Duodenal mucosa (tissue), 2 donors: ENCODE measurements around the gene RPGRIP1L.

Experiments
- H3K27ac ChIP-seq: one replicate; pipeline ENCODE4 v1.7.0; 2013; ENCODE audit warnings: low read depth, low read length
- H3K27me3 ChIP-seq, 2 donors: one replicate each; pipeline ENCODE4 v1.7.0; 2013; ENCODE audit warnings: low read length in 2 of 2, control low read depth in 1 of 2; ENCODE audit not compliant: insufficient read depth in 2 of 2, control insufficient read depth in 1 of 2
- H3K36me3 ChIP-seq, 2 donors: one replicate each; pipeline ENCODE4 v1.7.0; 2013; ENCODE audit warnings: low read length in 2 of 2, control low read depth in 1 of 2; ENCODE audit not compliant: insufficient read depth in 2 of 2, control insufficient read depth in 1 of 2
- H3K4me1 ChIP-seq, 2 donors: one replicate each; pipeline ENCODE4 v1.7.0; 2013; ENCODE audit warnings: low read length in 2 of 2, control low read depth in 1 of 2; ENCODE audit not compliant: insufficient read depth in 2 of 2, control insufficient read depth in 1 of 2
- H3K4me3 ChIP-seq, 2 donors: one replicate each; pipeline ENCODE4 v1.7.0; 2013; ENCODE audit warnings: low read length in 2 of 2, low read depth in 1 of 2
- H3K9ac ChIP-seq, 2 donors: one replicate each; pipeline ENCODE4 v1.7.0; 2013; ENCODE audit warnings: low read length in 2 of 2, low read depth in 1 of 2
- H3K9me3 ChIP-seq, 2 donors: one replicate each; pipeline ENCODE4 v1.7.0; 2013; ENCODE audit warnings: low read length in 2 of 2, control low read depth in 1 of 2; ENCODE audit not compliant: control insufficient read depth in 1 of 2

RPGRIP1L gene

DNA sequence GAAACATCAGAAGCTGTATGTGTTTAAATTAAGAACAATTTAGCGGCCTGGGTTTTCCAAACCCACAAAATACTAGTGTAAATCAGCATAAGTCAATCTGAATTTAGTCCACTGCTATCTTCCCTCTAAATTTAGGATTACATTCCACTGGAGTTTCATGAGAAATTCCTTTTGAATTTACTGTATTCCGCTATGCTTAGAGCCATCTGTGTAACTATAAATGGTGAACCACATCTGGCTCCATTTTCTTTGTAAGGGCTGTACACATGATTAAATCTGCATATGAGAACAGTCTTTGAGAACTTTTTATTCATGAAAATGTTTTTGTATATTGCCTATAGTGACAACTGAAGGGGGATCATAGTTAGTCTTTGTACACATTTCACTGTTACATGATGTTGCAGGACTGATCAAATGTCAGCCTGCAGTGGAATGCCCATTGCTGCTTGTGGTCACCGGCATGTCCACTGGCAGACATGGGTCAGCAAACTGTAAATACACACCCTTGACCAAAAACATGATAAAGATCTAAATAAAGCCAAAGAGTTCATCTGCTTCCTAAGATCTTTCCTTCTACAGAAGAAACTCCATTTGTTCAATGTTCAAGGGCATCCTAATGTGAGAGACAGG, 36.8 kb downstream of the RPGRIP1L start:
- no peak overlapping the region for H3K27ac ChIP-seq
- H3K9ac ChIP-seq = no peak overlapping the region
- no peaks in the 10 kb centered on the region for H3K36me3 ChIP-seq

GRCh38 chr16:53664724-53665345, 38.8 kb downstream of the RPGRIP1L start:
- Histone ChIP-seq H3K27me3 (no peaks in the 10 kb centered on the region), H3K9ac (no peak overlapping the region), H3K27ac (no peak overlapping the region), H3K4me1 (no peaks in the 10 kb centered on the region), H3K4me3 (no peak overlapping the region), H3K9me3 (no peaks in the 10 kb centered on the region), H3K36me3 (no peaks in the 10 kb centered on the region)

More for the DNA sequence above, 36.8 kb downstream of the RPGRIP1L start:
- H3K9me3 ChIP-seq = no peaks in the 10 kb centered on the region
- no peaks in the 10 kb centered on the region for H3K27me3 ChIP-seq
- H3K4me1 ChIP-seq = no peaks in the 10 kb centered on the region
- no peak overlapping the region for H3K4me3 ChIP-seq

- H3K4me1 ChIP-seq = no peaks in the 10 kb centered on the region
- no peaks in the 10 kb centered on the region for H3K9me3 ChIP-seq
- no peaks in the 10 kb centered on the region for H3K36me3 ChIP-seq
- H3K27ac ChIP-seq = no peak overlapping the region
- H3K4me3 ChIP-seq = no peak overlapping the region
- no peak overlapping the region for H3K9ac ChIP-seq
- H3K27me3 ChIP-seq = no peaks in the 10 kb centered on the region
These were observed 41.6 kb downstream of the RPGRIP1L start for GRCh38 chr16:53662072-53662471.

DNA sequence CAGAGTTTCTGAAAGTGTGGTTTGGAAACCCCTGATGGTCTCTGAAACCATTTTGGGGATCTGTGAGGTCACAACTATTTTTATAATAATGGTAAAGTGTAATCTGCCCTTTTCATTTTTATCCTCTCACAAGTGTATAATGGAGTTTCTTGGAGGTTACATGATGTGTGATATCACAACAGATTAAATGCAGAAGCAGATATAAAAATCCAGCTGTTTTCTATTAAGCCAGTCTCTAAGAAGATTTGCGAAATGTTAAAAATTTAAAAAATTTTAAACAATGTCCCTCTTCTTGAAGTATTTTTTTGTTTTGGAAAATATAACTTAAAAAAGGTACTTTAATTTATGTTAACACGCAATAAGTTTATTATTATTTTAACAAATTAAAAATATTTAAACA, 48.7 kb downstream of the RPGRIP1L start:
- Histone ChIP-seq H3K4me1 (no peaks in the 10 kb centered on the region), H3K36me3 (peaks cover 0 to 3% of the 10 kb centered on the region in 2 donors), H3K9ac (no peak overlapping the region), H3K27ac (no peak overlapping the region), H3K4me3 (no peak overlapping the region), H3K9me3 (no peaks in the 10 kb centered on the region), H3K27me3 (no peaks in the 10 kb centered on the region)

- Histone ChIP-seq H3K9me3 (no peaks in the 10 kb centered on the region), H3K4me1 (no peaks in the 10 kb centered on the region)
These were observed 52.3 kb downstream of the RPGRIP1L start for GRCh38 chr16:53651357-53651756.

GRCh38 chr16:53646506-53646905, 57.2 kb downstream of the RPGRIP1L start:
- no peaks in the 10 kb centered on the region for H3K4me1 ChIP-seq
- H3K27me3 ChIP-seq = no peaks in the 10 kb centered on the region
- no peaks in the 10 kb centered on the region for H3K36me3 ChIP-seq
- H3K9ac ChIP-seq = no peak overlapping the region
- H3K4me3 ChIP-seq = no peak overlapping the region
- H3K9me3 ChIP-seq = peaks cover 0 to 3% of the 10 kb centered on the region in 2 donors
- H3K27ac ChIP-seq = no peak overlapping the region

More at GRCh38 chr16:53651357-53651756, 52.3 kb downstream of the RPGRIP1L start:
- no peak overlapping the region for H3K27ac ChIP-seq
- no peak overlapping the region for H3K4me3 ChIP-seq
- peaks cover 0 to 3% of the 10 kb centered on the region in 2 donors for H3K36me3 ChIP-seq
- no peak overlapping the region for H3K9ac ChIP-seq
- no peaks in the 10 kb centered on the region for H3K27me3 ChIP-seq

GRCh38 chr16:53643474-53643873, 60.2 kb downstream of the RPGRIP1L start:
- H3K36me3 ChIP-seq = no peaks in the 10 kb centered on the region
- no peaks in the 10 kb centered on the region for H3K4me1 ChIP-seq
- H3K27ac ChIP-seq = no peak overlapping the region
- no peak overlapping the region for H3K4me3 ChIP-seq
- no peaks in the 10 kb centered on the region for H3K27me3 ChIP-seq
- H3K9me3 ChIP-seq = peaks cover 0 to 3% of the 10 kb centered on the region in 2 donors
- H3K9ac ChIP-seq = no peak overlapping the region

DNA sequence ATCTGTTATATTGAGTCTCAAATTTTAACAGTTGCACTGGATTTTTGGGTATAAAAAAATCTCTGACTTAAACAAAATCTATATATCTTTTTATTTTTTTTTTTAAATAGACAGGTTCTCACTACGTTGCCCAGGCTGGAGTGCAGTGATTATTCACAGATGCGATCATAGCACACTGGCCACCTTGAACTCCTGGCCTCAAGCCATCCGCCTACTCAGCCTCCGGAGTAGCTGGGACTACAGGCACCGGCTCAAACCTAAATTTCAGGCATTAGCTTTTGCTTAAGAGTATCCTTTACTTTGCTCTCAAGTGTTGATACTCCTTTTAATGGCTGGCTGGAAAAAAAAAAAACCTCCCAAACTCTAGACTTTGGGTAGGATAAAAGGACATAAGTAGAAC, 61.6 kb downstream of the RPGRIP1L start:
- Histone ChIP-seq H3K4me1 (no peaks in the 10 kb centered on the region), H3K36me3 (no peaks in the 10 kb centered on the region), H3K9ac (no peak overlapping the region), H3K9me3 (peaks cover 0 to 3% of the 10 kb centered on the region in 2 donors), H3K27ac (no peak overlapping the region), H3K27me3 (no peaks in the 10 kb centered on the region), H3K4me3 (no peak overlapping the region)

DNA sequence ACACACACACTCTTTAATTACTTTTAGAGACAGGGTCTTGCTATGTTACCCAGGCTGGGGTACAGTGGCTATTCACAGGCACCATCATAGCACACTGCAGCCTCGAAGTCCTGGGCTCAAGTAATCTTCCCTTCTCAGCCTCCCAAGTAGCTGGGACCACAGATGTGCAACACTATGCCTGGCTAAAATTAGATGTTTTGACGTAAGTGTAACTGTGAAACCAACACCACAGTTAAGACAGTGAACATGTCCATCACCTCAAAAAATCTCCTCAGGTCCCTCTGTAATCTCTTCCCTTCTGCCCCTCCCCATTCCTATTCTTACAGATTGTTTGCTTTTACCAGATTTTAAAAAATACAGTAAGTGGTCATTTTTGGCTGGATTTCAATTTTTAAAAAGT, 66.7 kb downstream of the RPGRIP1L start:
- Histone ChIP-seq H3K36me3 (no peaks in the 10 kb centered on the region), H3K27me3 (no peaks in the 10 kb centered on the region), H3K9ac (no peak overlapping the region), H3K4me3 (no peak overlapping the region), H3K4me1 (no peaks in the 10 kb centered on the region), H3K27ac (no peak overlapping the region), H3K9me3 (no peaks in the 10 kb centered on the region)

DNA sequence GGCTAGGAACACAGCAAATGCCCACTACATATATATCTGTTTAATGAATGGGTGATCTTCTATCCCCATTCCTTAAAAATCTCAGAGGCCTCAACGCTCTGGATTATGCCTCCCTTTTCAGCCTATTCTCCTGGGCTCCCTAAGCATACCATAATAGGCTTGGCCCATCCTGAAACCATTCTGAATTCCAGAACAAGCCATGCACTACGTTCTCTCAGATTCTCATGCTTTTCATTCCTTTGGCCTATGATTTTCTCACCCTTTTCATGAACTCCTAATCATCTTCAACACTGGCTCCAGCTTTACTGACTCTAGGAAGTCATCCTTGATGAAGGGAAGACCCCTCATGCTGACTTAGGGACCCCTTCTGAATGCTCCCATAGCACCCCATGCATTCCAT, 71.1 kb downstream of the RPGRIP1L start:
- Histone ChIP-seq H3K4me1 (no peaks in the 10 kb centered on the region), H3K4me3 (no peak overlapping the region), H3K9me3 (no peaks in the 10 kb centered on the region), H3K36me3 (no peaks in the 10 kb centered on the region), H3K27ac (no peak overlapping the region), H3K27me3 (no peaks in the 10 kb centered on the region), H3K9ac (no peak overlapping the region)
